ENCODE measurements around the gene SLC8A3. TPM values are rescaled to one million over a fixed set of nuclear protein-coding genes. Genes with fewer than 3 reads are reported as not detected.

SLC8A3 gene
- polyA plus RNA-seq, 1 of the 3 experiments (the other 2 are of a cell fraction), result 0.26 TPM

DNA sequence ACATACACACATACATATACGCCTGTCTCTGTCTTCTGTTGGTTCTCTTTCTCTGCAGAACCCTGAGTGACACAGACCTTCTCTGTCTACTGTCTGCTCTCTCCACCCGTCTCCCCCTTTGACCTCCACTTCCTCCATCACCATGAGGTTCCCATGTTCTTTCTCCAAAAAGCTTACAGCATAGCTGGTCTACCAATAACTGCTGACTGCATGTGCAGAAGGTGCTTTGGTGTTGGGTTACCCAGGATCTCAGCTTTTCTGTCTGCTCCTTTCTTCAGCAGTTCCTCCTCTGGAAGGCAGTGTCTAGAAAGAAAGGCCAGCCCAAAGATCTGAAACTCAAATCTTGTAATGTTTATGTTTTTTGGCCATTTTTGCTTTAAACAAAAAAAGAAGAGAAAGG is 184.0 kb downstream of the SLC8A3 start:
- DNase-seq, result no peak
- TF ChIP-seq TEAD4 (IDR thresholded peaks at IDR 0.05; ENCODE audit: borderline replicate concordance, insufficient read depth) (no peak), MEF2A (IDR thresholded peaks at IDR 0.05; ENCODE audit: borderline replicate concordance, low read depth) (no peak), RCOR1 (IDR thresholded peaks at IDR 0.05; ENCODE audit: low read length) (no peak), NRF1 (IDR thresholded peaks at IDR 0.05; ENCODE audit: low read depth, low read length) (no peak), SIN3A (IDR thresholded peaks at IDR 0.05; ENCODE audit: borderline replicate concordance, low read depth, low read length) (no peak), TAF1 (IDR thresholded peaks at IDR 0.05; ENCODE audit: borderline replicate concordance, low read depth, low read length) (no peak)
- TF ChIP-seq, protein P1, sequence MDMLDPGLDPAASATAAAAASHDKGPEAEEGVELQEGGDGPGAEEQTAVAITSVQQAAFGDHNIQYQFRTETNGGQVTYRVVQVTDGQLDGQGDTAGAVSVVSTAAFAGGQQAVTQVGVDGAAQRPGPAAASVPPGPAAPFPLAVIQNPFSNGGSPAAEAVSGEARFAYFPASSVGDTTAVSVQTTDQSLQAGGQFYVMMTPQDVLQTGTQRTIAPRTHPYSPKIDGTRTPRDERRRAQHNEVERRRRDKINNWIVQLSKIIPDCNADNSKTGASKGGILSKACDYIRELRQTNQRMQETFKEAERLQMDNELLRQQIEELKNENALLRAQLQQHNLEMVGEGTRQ (IDR thresholded peaks at IDR 0.05; ENCODE audit: borderline replicate concordance, low read depth, low read length), result no peak
- TF ChIP-seq, protein P2, sequence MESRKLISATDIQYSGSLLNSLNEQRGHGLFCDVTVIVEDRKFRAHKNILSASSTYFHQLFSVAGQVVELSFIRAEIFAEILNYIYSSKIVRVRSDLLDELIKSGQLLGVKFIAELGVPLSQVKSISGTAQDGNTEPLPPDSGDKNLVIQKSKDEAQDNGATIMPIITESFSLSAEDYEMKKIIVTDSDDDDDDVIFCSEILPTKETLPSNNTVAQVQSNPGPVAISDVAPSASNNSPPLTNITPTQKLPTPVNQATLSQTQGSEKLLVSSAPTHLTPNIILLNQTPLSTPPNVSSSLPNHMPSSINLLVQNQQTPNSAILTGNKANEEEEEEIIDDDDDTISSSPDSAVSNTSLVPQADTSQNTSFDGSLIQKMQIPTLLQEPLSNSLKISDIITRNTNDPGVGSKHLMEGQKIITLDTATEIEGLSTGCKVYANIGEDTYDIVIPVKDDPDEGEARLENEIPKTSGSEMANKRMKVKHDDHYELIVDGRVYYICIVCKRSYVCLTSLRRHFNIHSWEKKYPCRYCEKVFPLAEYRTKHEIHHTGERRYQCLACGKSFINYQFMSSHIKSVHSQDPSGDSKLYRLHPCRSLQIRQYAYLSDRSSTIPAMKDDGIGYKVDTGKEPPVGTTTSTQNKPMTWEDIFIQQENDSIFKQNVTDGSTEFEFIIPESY (IDR thresholded peaks at IDR 0.05; ENCODE audit: borderline replicate concordance, low read depth), result no peak
- Histone ChIP-seq H3K4me1 (ENCODE audit: control insufficient read depth in 1 of 2, insufficient read depth in 2 of 2, low read depth in 1 of 2, low read length in 1 of 2) (peaks cover 0 to 3% of the 10 kb centered on the region in 2 experiments; a peak in 1 of 4 replicates), H3K27me3 (ENCODE audit: insufficient read depth) (no peaks in the 10 kb centered on the region), H3K4me3 (ENCODE audit: low read depth in 2 of 2, low read length in 1 of 2) (no peak overlapping the region), H3K79me2 (ENCODE audit: insufficient read depth) (no peaks in the 10 kb centered on the region), H3F3A (replicated peaks; ENCODE audit: insufficient read depth) (no peaks in the 10 kb centered on the region), H3K27ac (ENCODE audit: low read depth in 2 of 2, low read length in 1 of 2) (no peak overlapping the region), H4K20me1 (ENCODE audit: insufficient read depth) (no peaks in the 10 kb centered on the region), H3K4me2 (no peak overlapping the region), H3K9me3 (no peaks in the 10 kb centered on the region), H2AFZ (ENCODE audit: low read depth) (no peak overlapping the region), H3K9ac (no peak overlapping the region), H3K9me2 (no peaks in the 10 kb centered on the region), H3K36me3 (replicated peaks in 1 of 2; ENCODE audit: control insufficient read depth in 1 of 2, insufficient read depth in 2 of 2, low read length in 1 of 2) (no peaks in the 10 kb centered on the region)
- CTCF ChIA-PET, result interaction anchor here (4.3 kb wide), 1 partner anchor 23 kb away, joined by 16 read pairs; no protein-coding TSS in a partner anchor
- POLR2A ChIA-PET, result no interaction called here
- WGBS (ENCODE audit: low lambda C conversion rate), result 44% methylated on average over 2 of the region's 2 CpGs

DNA sequence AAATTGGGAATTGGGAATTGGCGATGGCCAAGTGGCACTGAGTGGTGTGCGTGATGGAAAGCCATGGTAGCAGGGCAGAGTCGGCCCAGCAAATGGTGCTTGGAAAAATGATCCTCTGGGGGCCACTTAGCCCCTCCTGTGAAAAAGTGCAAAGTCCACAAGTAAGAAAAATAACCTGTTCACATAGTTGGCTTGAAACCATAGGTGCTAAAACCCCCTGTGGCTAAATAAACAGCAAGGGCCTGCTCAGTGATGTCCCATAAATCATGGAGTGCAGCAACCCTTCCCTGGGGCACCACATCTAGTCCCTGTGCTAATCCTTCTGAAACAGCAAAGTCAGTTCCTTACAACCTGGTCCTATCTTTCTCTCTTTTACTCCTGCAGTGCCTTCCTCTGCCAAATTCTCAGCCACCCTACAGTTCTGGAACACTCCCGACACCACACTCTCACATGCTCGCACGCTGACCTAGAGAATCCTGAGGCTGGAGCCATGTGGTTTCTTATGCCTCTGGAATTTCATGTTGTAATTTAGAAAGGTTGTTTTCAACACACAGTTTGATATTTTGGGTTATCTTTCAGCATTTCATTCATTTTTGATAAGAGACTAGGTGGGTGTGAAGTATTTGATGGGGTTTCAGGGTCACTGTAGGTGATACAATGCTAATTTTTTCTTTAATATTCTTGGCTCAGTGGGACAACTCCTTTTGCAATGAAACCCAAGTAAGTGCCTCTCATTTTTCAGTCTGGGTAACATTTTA is 186.0 kb downstream of the SLC8A3 start:
- Histone ChIP-seq H3K4me3 (ENCODE audit: low read depth in 2 of 2, low read length in 1 of 2) (no peak overlapping the region), H3K9me3 (no peaks in the 10 kb centered on the region), H4K20me1 (ENCODE audit: insufficient read depth) (no peaks in the 10 kb centered on the region), H3K27ac (ENCODE audit: low read depth in 2 of 2, low read length in 1 of 2) (no peak overlapping the region), H3K4me1 (ENCODE audit: control insufficient read depth in 1 of 2, insufficient read depth in 2 of 2, low read depth in 1 of 2, low read length in 1 of 2) (no peaks in the 10 kb centered on the region; a peak in 1 of 4 replicates), H3K36me3 (replicated peaks in 1 of 2; ENCODE audit: control insufficient read depth in 1 of 2, insufficient read depth in 2 of 2, low read length in 1 of 2) (no peaks in the 10 kb centered on the region), H2AFZ (ENCODE audit: low read depth) (no peak overlapping the region), H3K27me3 (ENCODE audit: insufficient read depth) (no peaks in the 10 kb centered on the region), H3K9ac (no peak overlapping the region), H3K9me2 (no peaks in the 10 kb centered on the region), H3K79me2 (ENCODE audit: insufficient read depth) (no peaks in the 10 kb centered on the region), H3K4me2 (no peak overlapping the region), H3F3A (replicated peaks; ENCODE audit: insufficient read depth) (no peaks in the 10 kb centered on the region)
- no peak for TF ChIP-seq EZH2phosphoT487 (IDR thresholded peaks at IDR 0.05; ENCODE audit: borderline replicate concordance, low read depth)
- TF ChIP-seq, protein P2 (IDR thresholded peaks at IDR 0.05; ENCODE audit: borderline replicate concordance, low read depth), result no peak
- no peak for TF ChIP-seq FOXJ3 (CRISPR knock-in tag; IDR thresholded peaks at IDR 0.05)
- TF ChIP-seq RXRA (IDR thresholded peaks at IDR 0.05; ENCODE audit: borderline replicate concordance, low read depth), result no peak
- no peak for DNase-seq
- ChIA-PET CTCF (interaction anchor here (1.2 to 2.2 kb wide), 2 partner anchors 10 to 184 kb away, joined by 3 to 10 read pairs; no protein-coding TSS in a partner anchor), POLR2A (no interaction called here)
- 54% methylated on average over 6 of the region's 6 CpGs for WGBS (ENCODE audit: low lambda C conversion rate)

Data from SK-N-SH (cell line).